Measurements from ENCODE around the gene RELA.
"Not testable (repeated sequence)": the region's sequence is repeated elsewhere in the genome, so short reads cannot be mapped to it uniquely, and the experiment has no call there.

RELA gene

GRCh38 chr11:65685981-65686380 is 23.3 kb upstream of the RELA start:
- Histone ChIP-seq H3K27me3 (ENCODE audit: low read depth, low read length) (peaks cover 7% of the 10 kb centered on the region; the same call in 1 of the 2 replicates), H2AFZ (ENCODE audit: low read depth, low read length) (no peak overlapping the region), H3K27ac (ENCODE audit: low read length) (no peak overlapping the region), H3K4me2 (ENCODE audit: low read length) (no peak overlapping the region), H3K9me3 (ENCODE audit: insufficient read depth, low read length) (no peaks in the 10 kb centered on the region), H3K9ac (ENCODE audit: low read length) (no peak overlapping the region), H3K4me1 (ENCODE audit: low read length) (no peaks in the 10 kb centered on the region), H3K36me3 (replicated peaks; ENCODE audit: low read depth, low read length) (no peaks in the 10 kb centered on the region), H4K20me1 (ENCODE audit: insufficient read depth, low read length) (no peaks in the 10 kb centered on the region), H3K4me3 (ENCODE audit: low read length) (no peak overlapping the region), H3K79me2 (ENCODE audit: low read length) (no peaks in the 10 kb centered on the region)
- TF ChIP-seq CTCF (IDR thresholded peaks at IDR 0.05; ENCODE audit: low read depth, low read length) = no peak

GRCh38 chr11:65683480-65683879 is 20.8 kb upstream of the RELA start:
- not testable (repeated sequence) for H3K9ac ChIP-seq (ENCODE audit: low read length); H2AFZ ChIP-seq (ENCODE audit: low read depth, low read length); H3K4me3 ChIP-seq (ENCODE audit: low read length); H3K9me3 ChIP-seq (ENCODE audit: insufficient read depth, low read length); H3K27me3 ChIP-seq (ENCODE audit: low read depth, low read length); H3K27ac ChIP-seq (ENCODE audit: low read length); H3K4me1 ChIP-seq (ENCODE audit: low read length); H3K36me3 ChIP-seq (replicated peaks; ENCODE audit: low read depth, low read length); H3K4me2 ChIP-seq (ENCODE audit: low read length); H3K79me2 ChIP-seq (ENCODE audit: low read length); H4K20me1 ChIP-seq (ENCODE audit: insufficient read depth, low read length)

GRCh38 chr11:65680192-65680743 is 17.6 kb upstream of the RELA start:
- Histone ChIP-seq H3K4me2 (ENCODE audit: low read length) (no peak overlapping the region), H2AFZ (ENCODE audit: low read depth, low read length) (no peak overlapping the region), H3K79me2 (ENCODE audit: low read length) (no peaks in the 10 kb centered on the region), H3K27ac (ENCODE audit: low read length) (no peak overlapping the region), H3K9me3 (ENCODE audit: insufficient read depth, low read length) (no peaks in the 10 kb centered on the region), H3K9ac (ENCODE audit: low read length) (no peak overlapping the region), H3K27me3 (ENCODE audit: low read depth, low read length) (peaks cover 7% of the 10 kb centered on the region; the same call in 1 of the 2 replicates), H3K36me3 (replicated peaks; ENCODE audit: low read depth, low read length) (no peaks in the 10 kb centered on the region), H3K4me1 (ENCODE audit: low read length) (no peaks in the 10 kb centered on the region), H3K4me3 (ENCODE audit: low read length) (no peak overlapping the region), H4K20me1 (ENCODE audit: insufficient read depth, low read length) (no peaks in the 10 kb centered on the region)
- no peak for TF ChIP-seq EZH2phosphoT487 (IDR thresholded peaks at IDR 0.05; ENCODE audit: low read depth)
- TF ChIP-seq CTCF (IDR thresholded peaks at IDR 0.05; ENCODE audit: low read depth, low read length) = no peak

GRCh38 chr11:65672982-65673381 is 10.3 kb upstream of the RELA start:
- H3K27me3 ChIP-seq (ENCODE audit: low read depth, low read length) = no peaks in the 10 kb centered on the region
- H3K79me2 ChIP-seq (ENCODE audit: low read length) = no peaks in the 10 kb centered on the region
- no peak overlapping the region for H3K4me3 ChIP-seq (ENCODE audit: low read length)
- H3K4me2 ChIP-seq (ENCODE audit: low read length) = no peak overlapping the region
- no peak overlapping the region for H3K9ac ChIP-seq (ENCODE audit: low read length)
- no peak overlapping the region for H3K27ac ChIP-seq (ENCODE audit: low read length)
- H3K4me1 ChIP-seq (ENCODE audit: low read length) = peaks cover 8% of the 10 kb centered on the region
- H3K9me3 ChIP-seq (ENCODE audit: insufficient read depth, low read length) = no peaks in the 10 kb centered on the region
- H3K36me3 ChIP-seq (replicated peaks; ENCODE audit: low read depth, low read length) = no peaks in the 10 kb centered on the region
- H2AFZ ChIP-seq (ENCODE audit: low read depth, low read length) = no peak overlapping the region
- TF ChIP-seq CTCF (IDR thresholded peaks at IDR 0.05; ENCODE audit: low read depth, low read length) (no peak), EZH2phosphoT487 (IDR thresholded peaks at IDR 0.05; ENCODE audit: low read depth) (no peak)
- H4K20me1 ChIP-seq (ENCODE audit: insufficient read depth, low read length) = no peaks in the 10 kb centered on the region
